KMS-11 (cell line): ENCODE measurements around the gene HSF2.

Experiments
- H2AFZ ChIP-seq: fragments of 200-600 bp; sonication (generic); 2 replicates; pipeline ENCODE4 v1.6.1; 2016; ENCODE audit warnings: antibody characterized with exemption, mixed run types, low read depth
- H3K27ac ChIP-seq: fragments of 200-600 bp; sonication (generic); 2 replicates; pipeline ENCODE4 v1.6.1; 2016; ENCODE audit warnings: mild to moderate bottlenecking, mixed run types
- H3K27me3 ChIP-seq: fragments of 200-600 bp; sonication (generic); 2 replicates; pipeline ENCODE4 v1.6.1; 2017; ENCODE audit warnings: mild to moderate bottlenecking, low read depth, mixed run types, moderate library complexity; ENCODE audit not compliant: insufficient read depth
- H3K36me3 ChIP-seq: fragments of 200-600 bp; sonication (generic); 2 replicates; pipeline ENCODE4 v1.6.1; 2017; ENCODE audit warnings: mild to moderate bottlenecking, mixed run types; ENCODE audit not compliant: insufficient read depth
- H3K4me1 ChIP-seq: fragments of 200-600 bp; sonication (generic); 2 replicates; pipeline ENCODE4 v1.6.1; 2016; ENCODE audit warnings: mild to moderate bottlenecking, low read depth, mixed run types; ENCODE audit not compliant: poor library complexity, severe bottlenecking
- H3K4me2 ChIP-seq: fragments of 200-600 bp; sonication (generic); 2 replicates; pipeline ENCODE4 v1.7.0; 2016; ENCODE audit warnings: mild to moderate bottlenecking, mixed run types
- H3K4me3 ChIP-seq: fragments of 200-600 bp; sonication (generic); IDR thresholded peaks from 2 replicates; pipeline ENCODE4 v1.6.1; 2017; ENCODE audit warnings: low read depth, low read length, mixed read lengths; ENCODE audit not compliant: insufficient read depth
- H3K79me2 ChIP-seq: fragments of 200-600 bp; sonication (generic); 2 replicates; pipeline ENCODE4 v1.6.1; 2016; ENCODE audit warnings: low read depth, mixed run types; ENCODE audit not compliant: insufficient read depth
- H3K9ac ChIP-seq: fragments of 200-600 bp; sonication (generic); 2 replicates; pipeline ENCODE4 v1.6.1; 2016; ENCODE audit warnings: mild to moderate bottlenecking, mixed run types
- H4K20me1 ChIP-seq: fragments of 200-600 bp; sonication (generic); 2 replicates; pipeline ENCODE4 v1.6.1; 2016; ENCODE audit warnings: mild to moderate bottlenecking, mixed run types; ENCODE audit not compliant: insufficient read depth
- TF ChIP-seq, protein P1 (sequence below): fragments of 200-600 bp; sonication (generic); conservative IDR thresholded peaks from 2 replicates; pipeline ENCODE4 v1.6.1; 2017; ENCODE audit warnings: low read depth, mild to moderate bottlenecking, antibody characterized with exemption, low read length, moderate library complexity, mixed read lengths

The HSF2 gene

GRCh38 chr6:122431780-122432179, 32.3 kb downstream of the HSF2 start:
- Histone ChIP-seq H4K20me1 (no peaks in the 10 kb centered on the region), H3K4me3 (no peak overlapping the region), H3K36me3 (no peaks in the 10 kb centered on the region), H3K79me2 (no peaks in the 10 kb centered on the region), H3K4me1 (no peaks in the 10 kb centered on the region), H3K27me3 (no peaks in the 10 kb centered on the region), H3K27ac (no peak overlapping the region), H3K4me2 (no peak overlapping the region), H2AFZ (no peak overlapping the region), H3K9ac (no peak overlapping the region)
- TF ChIP-seq, protein P1, sequence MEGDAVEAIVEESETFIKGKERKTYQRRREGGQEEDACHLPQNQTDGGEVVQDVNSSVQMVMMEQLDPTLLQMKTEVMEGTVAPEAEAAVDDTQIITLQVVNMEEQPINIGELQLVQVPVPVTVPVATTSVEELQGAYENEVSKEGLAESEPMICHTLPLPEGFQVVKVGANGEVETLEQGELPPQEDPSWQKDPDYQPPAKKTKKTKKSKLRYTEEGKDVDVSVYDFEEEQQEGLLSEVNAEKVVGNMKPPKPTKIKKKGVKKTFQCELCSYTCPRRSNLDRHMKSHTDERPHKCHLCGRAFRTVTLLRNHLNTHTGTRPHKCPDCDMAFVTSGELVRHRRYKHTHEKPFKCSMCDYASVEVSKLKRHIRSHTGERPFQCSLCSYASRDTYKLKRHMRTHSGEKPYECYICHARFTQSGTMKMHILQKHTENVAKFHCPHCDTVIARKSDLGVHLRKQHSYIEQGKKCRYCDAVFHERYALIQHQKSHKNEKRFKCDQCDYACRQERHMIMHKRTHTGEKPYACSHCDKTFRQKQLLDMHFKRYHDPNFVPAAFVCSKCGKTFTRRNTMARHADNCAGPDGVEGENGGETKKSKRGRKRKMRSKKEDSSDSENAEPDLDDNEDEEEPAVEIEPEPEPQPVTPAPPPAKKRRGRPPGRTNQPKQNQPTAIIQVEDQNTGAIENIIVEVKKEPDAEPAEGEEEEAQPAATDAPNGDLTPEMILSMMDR: no peak

DNA sequence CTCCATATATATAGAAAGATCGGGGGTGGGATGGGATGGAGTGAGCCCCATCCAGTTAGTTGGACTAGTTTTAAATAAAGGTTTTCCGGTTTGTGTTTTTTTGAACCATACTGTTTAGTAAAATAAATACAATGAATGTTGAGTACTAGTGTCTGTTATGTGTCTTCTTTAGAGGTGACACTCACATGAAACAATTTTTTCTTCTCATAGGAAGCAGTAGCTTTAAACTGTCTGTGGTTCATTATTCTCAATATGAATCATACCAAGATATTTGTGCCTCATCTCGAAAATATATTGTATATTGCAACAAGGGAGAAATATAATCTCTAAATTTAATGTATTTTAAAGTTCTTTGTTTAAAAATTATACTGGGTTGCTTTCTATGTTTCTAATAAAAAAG, 33.4 kb downstream of the HSF2 start:
- Histone ChIP-seq H3K4me1 (no peaks in the 10 kb centered on the region), H3K4me3 (no peak overlapping the region), H3K36me3 (no peaks in the 10 kb centered on the region), H4K20me1 (no peaks in the 10 kb centered on the region), H3K27me3 (no peaks in the 10 kb centered on the region), H2AFZ (no peak overlapping the region), H3K79me2 (no peaks in the 10 kb centered on the region), H3K27ac (no peak overlapping the region), H3K4me2 (no peak overlapping the region), H3K9ac (no peak overlapping the region)
- TF ChIP-seq, protein P1: no peak

DNA sequence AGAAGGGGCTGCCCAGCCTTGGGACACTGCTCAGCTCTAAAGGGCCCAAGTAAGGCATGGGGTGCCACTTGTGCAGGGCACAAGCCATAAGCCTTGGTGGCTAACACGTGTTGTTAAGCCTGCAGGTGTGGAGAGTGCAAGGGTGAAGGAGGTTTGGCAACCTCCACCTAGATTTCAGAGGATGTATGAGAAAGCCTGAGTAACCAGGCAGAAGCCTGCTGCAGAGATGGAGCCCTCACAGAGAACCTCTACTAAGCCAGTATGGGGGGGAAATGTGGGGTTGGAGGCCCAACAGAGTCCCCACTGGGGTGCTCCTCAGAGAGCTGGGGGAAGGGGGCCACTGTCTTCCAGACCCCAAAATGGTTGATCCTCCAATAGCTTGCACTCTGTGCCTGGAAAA, 39.5 kb downstream of the HSF2 start:
- H3K4me1 ChIP-seq: no peaks in the 10 kb centered on the region
- H4K20me1 ChIP-seq: no peaks in the 10 kb centered on the region
- no peak overlapping the region for H2AFZ ChIP-seq
- no peaks in the 10 kb centered on the region for H3K79me2 ChIP-seq
- no peak overlapping the region for H3K9ac ChIP-seq
- H3K36me3 ChIP-seq: no peaks in the 10 kb centered on the region
- no peak overlapping the region for H3K4me3 ChIP-seq
- no peaks in the 10 kb centered on the region for H3K27me3 ChIP-seq
- no peak overlapping the region for H3K27ac ChIP-seq
- TF ChIP-seq, protein P1: no peak
- H3K4me2 ChIP-seq: no peak overlapping the region

DNA sequence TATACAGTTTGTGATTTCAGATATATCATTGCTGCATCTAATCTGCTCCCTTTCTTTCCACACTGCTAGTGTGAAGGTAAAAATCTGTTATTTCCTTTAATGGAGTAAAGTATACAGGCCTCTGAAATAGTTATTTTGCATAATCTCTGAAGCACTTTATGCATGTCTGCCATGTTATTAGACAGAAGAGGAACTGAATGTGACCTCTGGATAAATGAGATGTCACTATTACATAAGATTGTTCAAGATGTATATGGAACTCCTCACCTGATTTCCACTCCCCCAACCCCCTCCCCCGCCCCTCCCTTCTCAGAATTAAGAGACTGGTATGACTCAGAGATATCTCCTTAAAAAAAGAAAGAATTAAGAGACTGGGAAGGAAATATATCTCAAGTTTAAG, 45.8 kb downstream of the HSF2 start:
- no peaks in the 10 kb centered on the region for H4K20me1 ChIP-seq
- H3K79me2 ChIP-seq: no peaks in the 10 kb centered on the region
- no peaks in the 10 kb centered on the region for H3K36me3 ChIP-seq

More for the DNA sequence above, 45.8 kb downstream of the HSF2 start:
- no peak overlapping the region for H3K9ac ChIP-seq
- H3K27ac ChIP-seq: no peak overlapping the region
- TF ChIP-seq, protein P1: no peak
- H2AFZ ChIP-seq: no peak overlapping the region
- no peaks in the 10 kb centered on the region for H3K4me1 ChIP-seq
- H3K4me3 ChIP-seq: no peak overlapping the region
- H3K27me3 ChIP-seq: no peaks in the 10 kb centered on the region
- H3K4me2 ChIP-seq: no peak overlapping the region
